Activated CD4-positive, alpha-beta T cell treated with anti-CD3 and anti-CD28 coated beads, Interleukin-2, amount 50 U/mL, for 1 hour (primary cell): ENCODE data around the gene GGTA1.
"Not testable (repeated sequence)": the region's sequence is repeated elsewhere in the genome, so short reads cannot be mapped to it uniquely, and the experiment has no call there.

Experiments used
- DNase-seq: peaks from one replicate; pipeline ENCODE4 v3.0.0-alpha.2; 2020

The GGTA1 gene

GRCh38 chr9:121499427-121500164 is at the start of gene GGTA1:
TSS of gene GGTA1 (minus strand) at chr9:121499844. CDS start at chr9:121467922, 31,922 bp downstream.
- no peak for DNase-seq

DNA sequence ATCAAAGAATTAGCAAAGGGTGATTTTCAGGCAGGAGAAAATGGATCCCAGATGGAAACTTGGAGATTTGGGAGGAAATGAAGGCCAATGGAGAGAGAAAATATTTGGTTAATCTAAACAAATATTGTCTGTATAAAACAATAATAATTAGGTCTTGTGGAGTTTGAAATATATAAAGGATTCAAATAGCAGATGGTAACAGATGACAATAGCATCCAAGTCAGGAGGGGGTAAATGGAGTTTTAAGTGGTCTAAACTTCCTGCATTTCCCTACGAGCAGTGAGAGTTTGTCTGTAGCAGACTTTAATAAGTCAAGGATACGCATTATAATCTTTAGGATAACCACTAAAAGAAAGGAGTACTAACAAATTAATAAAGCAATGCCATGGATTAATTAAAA is 49.0 kb upstream of the GGTA1 start:
- DNase-seq, result no peak

DNA sequence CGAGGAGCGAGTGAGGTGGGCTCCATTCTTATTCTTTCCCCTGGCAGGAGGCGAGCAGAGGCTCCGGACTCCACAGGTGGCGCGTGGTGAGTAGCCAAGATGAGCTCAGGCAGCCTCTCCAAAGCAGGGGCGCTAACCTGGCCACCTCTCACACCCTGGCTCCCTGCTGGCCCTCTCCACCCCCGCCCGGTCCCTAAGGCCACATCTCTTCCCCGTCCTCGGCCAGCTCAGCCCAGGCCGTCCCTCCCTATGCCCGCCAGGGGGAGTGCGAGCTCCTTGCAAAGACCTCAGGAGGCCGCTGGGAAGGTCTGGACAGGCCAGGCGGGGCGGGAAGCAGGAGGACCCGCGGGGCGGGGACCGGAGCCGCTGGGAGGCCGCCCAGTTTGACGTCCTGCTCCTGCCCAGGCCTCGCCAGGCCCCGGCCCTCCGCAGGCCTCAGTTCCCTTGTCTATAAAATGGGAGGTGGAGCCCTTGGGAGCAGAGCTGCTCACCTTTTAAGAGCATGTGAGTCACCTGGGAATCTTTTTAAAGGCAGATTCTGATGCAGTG is 46.3 kb upstream of the GGTA1 start:
- DNase-seq, result peak; percentile 52

- no peak for DNase-seq
Measured at GRCh38 chr9:121545150-121545874, 45.7 kb upstream of the GGTA1 start.

GRCh38 chr9:121542025-121542424 is 42.4 kb upstream of the GGTA1 start:
- no peak for DNase-seq

DNA sequence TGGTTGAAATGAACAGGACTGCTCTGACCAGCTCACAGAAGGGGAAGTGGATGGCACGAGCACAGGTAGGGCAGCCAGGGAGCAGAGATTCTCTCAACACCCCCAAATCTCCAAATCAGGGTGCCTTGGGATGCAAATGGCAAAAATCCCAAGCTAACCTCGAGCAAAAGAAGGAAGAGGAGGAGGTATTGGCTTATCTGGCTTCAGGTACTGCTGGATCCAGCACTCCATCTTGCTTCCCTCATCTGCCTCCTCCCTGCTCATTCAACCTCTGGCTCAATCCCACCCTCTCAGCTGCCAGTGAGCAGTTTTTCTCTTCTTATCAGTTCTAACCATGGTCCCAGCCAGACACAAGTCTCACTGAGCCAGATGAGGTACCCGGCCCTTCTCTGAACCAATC is 41.6 kb upstream of the GGTA1 start:
- DNase-seq, result no peak

- no peak for DNase-seq
Measured at GRCh38 chr9:121538221-121538620, 38.6 kb upstream of the GGTA1 start.

DNA sequence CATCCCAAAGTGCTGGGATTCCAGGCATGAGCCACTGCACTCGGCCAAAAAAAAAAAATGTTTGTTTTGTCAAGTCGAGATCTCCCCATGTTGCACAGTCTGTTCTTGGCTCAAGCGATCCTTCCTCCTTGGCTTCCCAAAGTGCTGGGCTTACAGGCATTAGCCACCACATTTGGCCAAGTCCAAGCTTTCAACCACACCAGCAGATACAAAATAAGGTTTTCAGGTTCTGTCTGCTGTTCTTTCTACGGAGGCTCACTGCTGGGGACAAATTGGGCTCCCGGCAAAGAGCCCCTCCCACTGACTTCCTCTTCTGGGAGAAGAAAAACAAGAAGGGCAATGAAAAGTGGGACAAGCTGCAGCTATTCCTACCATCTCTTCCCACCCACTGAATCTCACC is 37.6 kb upstream of the GGTA1 start:
- DNase-seq, result no peak

DNA sequence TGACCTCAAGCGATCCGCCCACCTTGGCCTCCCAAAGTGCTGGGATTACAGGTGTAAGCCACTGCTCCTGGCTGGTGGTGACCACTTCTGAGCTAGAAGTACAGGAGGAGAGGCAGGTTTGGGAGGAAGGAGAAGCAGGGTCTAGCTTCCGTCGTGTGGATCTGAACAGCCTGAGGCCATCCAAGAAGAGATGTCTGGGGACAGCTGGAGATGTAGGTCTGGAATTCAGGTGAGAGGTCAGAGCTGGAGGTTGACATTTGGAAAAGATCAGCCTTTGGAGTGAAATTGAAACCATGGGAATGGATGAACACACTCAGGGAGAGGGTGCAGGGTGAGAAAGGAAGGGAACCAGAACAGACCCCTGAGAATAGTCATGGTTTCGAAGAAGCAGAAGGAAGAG is 33.2 kb upstream of the GGTA1 start:
- DNase-seq, result no peak

GRCh38 chr9:121529237-121529987 is 29.8 kb upstream of the GGTA1 start:
- DNase-seq, result no peak

DNA sequence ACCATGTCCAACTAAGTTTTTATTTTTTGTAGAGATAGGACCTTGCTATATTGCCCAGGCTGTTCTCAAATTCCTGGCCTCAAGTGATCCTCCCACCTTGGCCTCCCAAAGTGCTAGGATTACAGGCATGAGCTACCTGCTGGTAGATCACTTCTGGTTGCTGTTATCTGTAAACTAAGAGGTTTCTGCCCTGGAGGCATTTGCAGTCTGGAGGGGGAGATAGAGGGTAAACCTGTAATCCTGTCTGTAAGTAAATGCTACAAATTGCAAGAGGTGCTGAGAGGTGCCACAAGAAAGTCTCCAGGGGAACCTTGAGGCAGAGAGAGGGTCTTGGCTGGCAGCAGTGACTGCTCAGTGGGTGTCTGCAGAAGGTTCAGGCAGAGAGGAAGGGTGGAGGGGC is 29.0 kb upstream of the GGTA1 start:
- no peak for DNase-seq

DNA sequence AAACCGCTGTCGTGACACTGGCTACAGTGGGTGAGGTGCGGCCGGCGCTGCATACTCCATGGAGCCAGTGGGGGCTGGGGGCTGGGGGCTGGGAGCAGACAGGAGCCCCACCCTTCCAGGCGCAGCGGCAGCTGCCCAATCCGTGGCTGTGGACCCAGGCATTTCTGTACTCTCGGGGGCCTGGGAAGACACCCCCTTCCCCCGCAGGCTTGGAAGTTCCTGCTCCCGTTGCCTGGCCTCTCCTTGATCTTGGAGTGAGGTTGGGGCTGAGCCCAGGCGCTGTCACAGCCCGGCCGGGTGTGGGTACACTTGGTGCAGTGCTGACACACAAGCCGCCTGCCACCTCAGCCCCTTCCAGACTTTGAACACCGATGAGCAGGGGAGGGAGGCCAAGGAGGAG is 27.7 kb upstream of the GGTA1 start:
- no peak for DNase-seq

DNA sequence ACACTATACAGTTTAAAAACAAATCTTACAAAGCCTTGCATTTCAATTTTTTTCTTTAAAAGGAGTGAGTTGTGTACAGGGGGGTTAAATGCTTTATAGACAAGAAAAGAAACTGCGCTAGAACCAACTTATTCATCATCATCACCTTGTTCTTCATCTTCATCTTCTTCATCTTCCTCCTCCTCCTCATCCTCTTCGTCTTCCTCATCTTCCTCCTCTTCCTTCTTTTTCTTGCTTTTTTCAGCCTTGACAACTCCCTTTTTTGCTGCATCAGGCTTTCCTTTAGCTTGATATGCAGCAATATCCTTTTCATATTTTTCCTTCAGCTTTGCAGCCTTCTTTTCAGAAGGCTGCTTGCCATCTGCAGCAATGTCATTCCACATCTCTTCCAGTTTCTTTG is 20.0 kb upstream of the GGTA1 start:
- not testable (repeated sequence) for DNase-seq

- no peak for DNase-seq
Measured at GRCh38 chr9:121518634-121519033, 19.0 kb upstream of the GGTA1 start.

DNA sequence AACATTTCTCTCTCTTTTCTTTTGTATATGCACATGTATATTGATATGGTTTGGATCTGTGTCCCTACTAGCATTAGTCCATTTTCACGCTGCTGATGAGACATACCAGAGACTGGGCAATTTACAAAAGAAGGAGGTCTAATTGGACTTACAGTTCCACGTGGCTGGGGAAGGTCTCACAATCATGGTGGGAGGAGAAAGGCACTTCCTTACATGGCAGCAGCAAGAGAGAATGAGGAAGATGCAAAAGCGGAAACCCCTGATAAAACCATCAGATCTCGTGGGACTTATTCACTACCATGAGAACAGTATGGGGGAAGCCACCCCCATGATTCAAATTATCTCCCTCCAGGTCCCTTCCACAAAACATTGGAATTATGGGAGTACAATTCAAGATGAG is 13.5 kb upstream of the GGTA1 start:
- not testable (repeated sequence) for DNase-seq

DNA sequence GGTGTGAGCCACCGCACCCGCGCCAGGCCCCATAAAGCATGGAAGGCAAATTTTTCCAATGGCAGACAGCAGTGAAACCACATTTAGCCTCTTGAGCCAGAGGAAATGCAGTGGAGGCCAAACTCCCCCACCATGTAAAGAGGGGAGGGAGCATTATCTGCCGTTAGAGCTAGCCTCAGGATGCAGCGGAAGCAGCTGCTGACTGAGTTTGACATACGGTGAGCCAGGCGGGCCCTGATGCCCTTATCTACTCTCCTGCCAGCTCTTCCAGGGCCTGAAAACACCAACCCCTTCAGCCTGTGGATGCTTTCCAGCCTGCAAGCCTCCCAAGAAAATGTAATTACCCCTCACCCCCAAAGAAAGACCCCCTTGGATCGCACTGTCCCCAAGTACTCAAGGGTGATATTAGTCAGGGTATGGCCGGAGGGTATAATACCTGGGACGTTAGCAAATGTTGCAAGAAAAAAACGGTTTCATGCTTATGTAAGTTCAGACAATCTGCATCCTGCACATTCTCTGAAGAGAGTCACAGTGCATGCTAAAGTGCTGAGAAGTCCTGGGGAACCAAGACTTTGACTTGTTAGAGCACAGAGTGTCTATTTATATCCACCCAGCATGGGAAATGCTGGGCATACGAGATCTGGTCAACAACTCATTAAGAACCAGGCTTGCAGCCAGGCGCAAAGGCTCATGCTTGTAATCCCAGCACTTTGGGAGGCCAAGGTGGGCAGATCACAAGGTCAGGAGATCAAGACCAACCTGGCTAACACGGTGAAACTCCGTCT is 11.3 kb upstream of the GGTA1 start:
- DNase-seq, result no peak

DNA sequence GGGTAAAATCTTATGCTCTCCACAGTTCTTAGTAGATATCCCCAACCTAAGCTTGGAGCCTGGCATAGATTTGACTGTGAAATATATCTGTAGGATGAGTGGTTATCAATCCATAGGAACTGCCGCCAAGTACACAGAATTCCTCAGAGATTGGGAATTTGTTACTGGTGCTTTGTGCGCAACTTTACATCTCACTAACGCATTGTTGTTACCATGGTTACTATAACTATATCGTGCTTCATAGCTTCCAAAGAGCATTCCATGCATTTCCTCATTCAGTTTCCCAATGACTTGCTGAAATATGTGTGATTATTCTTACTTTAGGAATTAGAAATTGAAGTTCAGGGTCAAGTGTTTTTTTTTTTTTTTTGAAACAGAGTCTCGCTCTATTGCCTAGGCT is 9.5 kb upstream of the GGTA1 start:
- no peak for DNase-seq

DNA sequence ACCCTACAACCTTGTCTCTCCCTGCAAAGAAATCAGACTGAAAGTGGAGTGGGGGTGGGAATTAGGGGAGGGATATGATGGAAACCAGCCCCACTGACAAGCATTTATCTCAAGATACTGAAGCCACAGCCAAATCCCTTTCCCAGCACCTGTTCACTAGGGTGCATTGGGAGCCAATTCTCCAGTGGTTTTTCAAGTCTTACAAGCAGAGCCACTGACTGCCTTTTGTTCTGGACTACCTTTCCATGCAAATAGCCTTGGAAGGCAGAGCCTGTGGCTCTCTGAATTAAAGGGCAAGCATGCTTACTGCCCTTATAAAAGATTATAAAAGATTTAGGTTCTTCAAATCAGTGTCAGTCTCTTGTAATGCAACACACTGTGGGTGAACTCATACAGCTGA is 8.8 kb upstream of the GGTA1 start:
- no peak for DNase-seq

DNA sequence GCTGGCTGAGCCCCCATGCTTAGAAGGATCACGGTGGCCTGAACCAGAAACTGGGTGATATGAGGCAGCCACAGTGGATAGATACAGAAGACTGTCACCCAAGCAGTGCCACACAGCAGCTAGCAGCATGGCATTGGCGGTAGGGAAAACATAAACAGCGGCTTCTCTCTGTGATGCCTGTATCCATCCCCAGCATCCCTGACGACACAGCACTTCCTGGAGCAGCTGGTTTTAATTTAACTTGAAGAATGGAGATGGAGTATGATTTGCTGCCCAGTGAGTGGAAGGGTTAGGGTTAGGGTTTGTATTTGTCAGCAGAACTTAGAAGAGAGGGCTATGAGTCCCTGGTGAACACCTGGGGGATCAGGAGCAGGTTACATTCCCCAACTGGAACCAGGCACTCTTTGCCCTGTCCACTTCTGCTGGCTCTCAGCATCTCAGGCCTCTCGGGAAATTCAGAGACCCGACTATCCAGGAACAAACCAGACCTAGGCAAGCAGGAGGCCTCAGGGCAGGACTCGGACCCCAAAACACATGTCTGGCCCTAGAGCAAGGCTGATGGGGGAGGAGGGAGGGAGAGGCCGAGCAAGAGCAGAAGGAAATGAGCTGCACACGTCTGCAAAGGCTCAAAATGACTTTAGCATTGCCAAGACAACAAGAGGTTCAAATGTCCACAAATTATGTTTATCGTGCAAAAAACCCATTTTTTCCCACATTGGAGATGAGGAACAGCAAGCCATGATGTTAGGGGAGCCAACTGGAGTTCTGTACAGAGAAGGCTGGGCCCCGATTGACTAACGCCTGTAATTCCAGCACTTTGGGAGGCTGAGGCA is 6.5 kb upstream of the GGTA1 start:
- DNase-seq, result no peak

DNA sequence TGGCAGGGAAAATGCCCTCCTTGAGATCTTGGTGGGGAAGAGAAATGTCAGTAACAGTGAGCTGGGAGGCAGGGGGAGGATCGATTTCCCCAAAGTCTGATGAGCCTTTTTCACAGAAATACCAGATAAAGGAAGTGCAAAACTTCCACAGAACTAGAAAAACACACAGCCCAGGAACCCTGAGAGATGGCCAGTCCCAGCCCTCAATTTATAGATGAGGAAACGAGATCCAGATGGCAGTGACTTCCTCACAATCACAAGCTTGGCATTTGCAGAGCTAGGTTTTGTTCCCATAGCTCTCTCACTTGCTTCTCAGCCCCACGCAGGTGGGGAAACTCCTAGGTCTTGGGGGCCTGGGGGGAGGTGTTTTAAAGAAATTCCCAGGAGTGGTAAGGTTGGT is 3.8 kb upstream of the GGTA1 start:
- no peak for DNase-seq

- DNase-seq, result no peak
Measured at GRCh38 chr9:121500165-121500478, 478 bp upstream of the GGTA1 start.

DNA sequence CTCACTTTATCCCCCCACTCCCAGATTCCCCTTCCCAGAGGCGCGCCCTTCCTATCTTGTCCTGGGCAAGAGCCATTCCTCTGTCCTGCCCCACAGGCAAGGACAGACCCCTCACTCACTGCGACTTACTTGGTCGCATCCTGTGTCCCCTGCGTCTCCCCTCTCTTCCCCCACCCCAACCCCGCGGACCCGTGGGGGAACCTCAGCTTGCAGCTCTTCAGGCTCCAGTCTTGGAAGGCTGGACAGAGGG is 542 bp downstream of the GGTA1 start:
- DNase-seq, result no peak
